ENCODE results near the gene MAP3K8. TPM values are rescaled to one million over a fixed set of nuclear protein-coding genes. Genes with fewer than 3 reads are reported as not detected.

MAP3K8 gene
- total and polyA plus RNA-seq, 9 of the 15 experiments (the other 6 are each of a cell fraction or from before 2014, with no cell fraction given): 6.9 to 23.6 (median 13.6) TPM

GRCh38 chr10:30396293-30396692 is 37.7 kb upstream of the MAP3K8 start (continued):
- TF ChIP-seq CEBPG (CRISPR knock-in tag; IDR thresholded peaks at IDR 0.05): no peak
- 0 out of 4 replicates have a peak, but pooled peaks of 1 of the 2 experiments have one; percentile 23 for TF ChIP-seq CEBPG (tag; conservative IDR thresholded peaks at IDR 0.05 in 1 of 2, IDR thresholded peaks at IDR 0.05 in 1 of 2)
- TF ChIP-seq PRPF4 (IDR thresholded peaks at IDR 0.05; ENCODE audit: insufficient read depth, low read depth, low read length, poor library complexity, severe bottlenecking): no peak
- no peak for TF ChIP-seq ZFPM2 (CRISPR knock-in tag; IDR thresholded peaks at IDR 0.05)
- no peak for TF ChIP-seq KDM2B (CRISPR knock-in tag; IDR thresholded peaks at IDR 0.05)
- no peak for TF ChIP-seq DLX4 (CRISPR knock-in tag; IDR thresholded peaks at IDR 0.05)
- no peak for TF ChIP-seq XRCC4 (IDR thresholded peaks at IDR 0.05; ENCODE audit: extremely low read depth, insufficient read depth, insufficient read length)
- TF ChIP-seq TAF15 (IDR thresholded peaks at IDR 0.05; ENCODE audit: low read depth, low read length): no peak
- peak; percentile 43 for TF ChIP-seq MEIS2 (IDR thresholded peaks at IDR 0.05; ENCODE audit: partially characterized antibody)
- no peak for TF ChIP-seq KAT2B (IDR thresholded peaks at IDR 0.05; ENCODE audit: low read depth, low read length)
- no peak for TF ChIP-seq PRDM10 (IDR thresholded peaks at IDR 0.05; ENCODE audit: partially characterized antibody)
- no peak for TF ChIP-seq BCOR (IDR thresholded peaks at IDR 0.05)
- no peak for TF ChIP-seq ZBTB8A (IDR thresholded peaks at IDR 0.05; ENCODE audit: partially characterized antibody)
- TF ChIP-seq ZNF57 (CRISPR knock-in tag; IDR thresholded peaks at IDR 0.05): no peak
- no peak for TF ChIP-seq ZNF347 (CRISPR knock-in tag; IDR thresholded peaks at IDR 0.05; ENCODE audit: low read depth)
- no peak for TF ChIP-seq SMARCE1 (IDR thresholded peaks at IDR 0.05)
- TF ChIP-seq MCM7 (IDR thresholded peaks at IDR 0.05): no peak
- no peak for TF ChIP-seq STAT5A (IDR thresholded peaks at IDR 0.05; ENCODE audit: borderline replicate concordance, low read length)
- TF ChIP-seq CLOCK (CRISPR knock-in tag; IDR thresholded peaks at IDR 0.05; ENCODE audit: borderline replicate concordance): no peak
- peak; percentile 8; the same call in 1 of the 2 replicates for TF ChIP-seq TEAD4 (IDR thresholded peaks at IDR 0.05; ENCODE audit: low read length)
- no peak for TF ChIP-seq TEAD4 (CRISPR knock-in tag; IDR thresholded peaks at IDR 0.05; ENCODE audit: borderline replicate concordance)
- TF ChIP-seq MLLT1 (IDR thresholded peaks at IDR 0.05): no peak
- TF ChIP-seq ARID1B (IDR thresholded peaks at IDR 0.05): no peak
